ENCODE data around the gene PRR18.

The PRR18 gene

GRCh38 chr6:166274163-166274562, 34.0 kb downstream of the PRR18 start:
- no peak for DNase-seq

GRCh38 chr6:166271376-166271765, 36.8 kb downstream of the PRR18 start:
- no peak for DNase-seq

- no peak for DNase-seq
Observed at GRCh38 chr6:166270706-166271375, 37.4 kb downstream of the PRR18 start.

GRCh38 chr6:166269301-166270039, 38.7 kb downstream of the PRR18 start:
- DNase-seq, result no peak

DNA sequence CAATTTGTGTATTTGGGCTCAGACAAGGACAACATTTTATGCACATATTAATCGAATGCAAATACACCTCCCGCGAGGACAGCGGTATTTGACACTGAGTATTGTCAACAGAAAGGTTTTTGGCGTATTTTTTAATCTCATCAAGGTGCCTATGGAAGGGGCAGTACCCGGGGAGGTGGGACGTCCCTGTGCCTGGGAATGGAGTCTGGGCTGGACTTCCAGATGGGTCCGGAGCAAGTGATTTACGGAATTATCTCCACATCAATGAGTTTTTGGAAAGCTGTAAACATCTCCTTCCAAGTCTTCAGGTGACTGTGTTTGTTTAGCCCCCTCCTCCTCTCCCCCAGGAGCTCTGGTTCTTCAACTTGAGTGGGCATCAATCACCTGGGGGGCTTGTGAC, 39.8 kb downstream of the PRR18 start:
- DNase-seq, result no peak

- DNase-seq, result no peak
Observed at GRCh38 chr6:166267526-166267925, 40.7 kb downstream of the PRR18 start.

DNA sequence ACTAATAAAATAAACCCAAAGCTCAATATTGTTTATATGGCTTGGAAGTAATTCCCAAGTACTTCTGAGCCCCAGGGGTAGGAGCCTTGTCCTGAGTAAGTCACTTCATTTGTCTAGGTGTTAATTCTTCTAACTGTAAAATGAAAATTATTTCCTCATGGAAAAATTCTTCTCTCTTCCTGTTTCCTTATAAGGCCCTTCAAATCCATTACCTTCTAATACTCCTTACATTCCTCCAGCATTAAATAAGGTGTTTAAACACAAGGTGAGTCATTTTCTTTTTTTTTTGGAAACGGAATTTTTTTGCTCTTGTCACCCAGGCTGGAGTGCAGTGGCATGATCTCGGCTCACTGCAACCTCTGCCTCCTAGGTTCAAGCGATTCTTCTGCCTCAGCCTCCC, 41.9 kb downstream of the PRR18 start:
- no peak for DNase-seq

GRCh38 chr6:166262743-166263515, 45.3 kb downstream of the PRR18 start:
- no peak for DNase-seq

GRCh38 chr6:166259296-166259977, 48.8 kb downstream of the PRR18 start:
- no peak for DNase-seq

DNA sequence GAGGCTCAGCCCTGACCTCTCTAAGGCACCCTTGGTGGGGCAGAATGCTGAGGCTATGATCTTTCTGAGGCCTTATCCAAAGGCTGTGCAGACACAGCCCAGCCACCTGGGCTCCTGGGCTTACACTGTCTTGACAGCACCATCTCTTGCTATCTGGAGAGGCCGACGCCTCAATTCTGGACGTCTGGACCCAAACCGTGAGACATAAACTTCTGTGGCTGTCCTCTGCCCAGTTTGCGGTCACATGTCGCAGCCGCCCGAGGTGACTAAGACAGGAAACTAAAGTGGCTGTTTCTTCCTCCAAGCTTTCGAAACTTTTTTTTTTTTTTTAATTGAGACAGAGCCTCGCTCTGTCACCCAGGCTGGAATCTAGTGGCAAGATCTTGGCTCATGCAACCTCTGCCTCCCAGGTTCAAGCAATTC, 49.3 kb downstream of the PRR18 start:
- DNase-seq, result no peak

- DNase-seq, result no peak
Observed at GRCh38 chr6:166257911-166258318, 50.3 kb downstream of the PRR18 start.
